ENCODE results near the gene MAP7D3.

GRCh38 chrX:136272325-136272724, 21.1 kb upstream of the MAP7D3 start:
- TF ChIP-seq POLR2AphosphoS5 (IDR thresholded peaks at IDR 0.05) = no peak
- TF ChIP-seq, protein P1, sequence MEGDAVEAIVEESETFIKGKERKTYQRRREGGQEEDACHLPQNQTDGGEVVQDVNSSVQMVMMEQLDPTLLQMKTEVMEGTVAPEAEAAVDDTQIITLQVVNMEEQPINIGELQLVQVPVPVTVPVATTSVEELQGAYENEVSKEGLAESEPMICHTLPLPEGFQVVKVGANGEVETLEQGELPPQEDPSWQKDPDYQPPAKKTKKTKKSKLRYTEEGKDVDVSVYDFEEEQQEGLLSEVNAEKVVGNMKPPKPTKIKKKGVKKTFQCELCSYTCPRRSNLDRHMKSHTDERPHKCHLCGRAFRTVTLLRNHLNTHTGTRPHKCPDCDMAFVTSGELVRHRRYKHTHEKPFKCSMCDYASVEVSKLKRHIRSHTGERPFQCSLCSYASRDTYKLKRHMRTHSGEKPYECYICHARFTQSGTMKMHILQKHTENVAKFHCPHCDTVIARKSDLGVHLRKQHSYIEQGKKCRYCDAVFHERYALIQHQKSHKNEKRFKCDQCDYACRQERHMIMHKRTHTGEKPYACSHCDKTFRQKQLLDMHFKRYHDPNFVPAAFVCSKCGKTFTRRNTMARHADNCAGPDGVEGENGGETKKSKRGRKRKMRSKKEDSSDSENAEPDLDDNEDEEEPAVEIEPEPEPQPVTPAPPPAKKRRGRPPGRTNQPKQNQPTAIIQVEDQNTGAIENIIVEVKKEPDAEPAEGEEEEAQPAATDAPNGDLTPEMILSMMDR (IDR thresholded peaks at IDR 0.05) = no peak
- no peak for TF ChIP-seq EP300 (IDR thresholded peaks at IDR 0.05)

Data from esophagus muscularis mucosa (tissue), 4 donors.